Mucosa of gallbladder (tissue), 1 donor: Measurements from ENCODE around the gene GJD4. TPM values are rescaled to one million over a fixed set of nuclear protein-coding genes. Genes with fewer than 3 reads are reported as not detected.

Experiments
- DNase-seq: peaks from one replicate; pipeline ENCODE4 v3.0.0-alpha.2; 2020; ENCODE audit warnings: low spot score
- total RNA-seq: library from RNA; stranded (reverse); gene quantifications from one replicate; pipeline ENCODE4 v1.2.1, GENCODE V29; 2021
- donor health status: DM: no; HTN: no; CAD: no.

GJD4 gene
- total RNA-seq, 1 donor from 2014 or later = not detected

DNA sequence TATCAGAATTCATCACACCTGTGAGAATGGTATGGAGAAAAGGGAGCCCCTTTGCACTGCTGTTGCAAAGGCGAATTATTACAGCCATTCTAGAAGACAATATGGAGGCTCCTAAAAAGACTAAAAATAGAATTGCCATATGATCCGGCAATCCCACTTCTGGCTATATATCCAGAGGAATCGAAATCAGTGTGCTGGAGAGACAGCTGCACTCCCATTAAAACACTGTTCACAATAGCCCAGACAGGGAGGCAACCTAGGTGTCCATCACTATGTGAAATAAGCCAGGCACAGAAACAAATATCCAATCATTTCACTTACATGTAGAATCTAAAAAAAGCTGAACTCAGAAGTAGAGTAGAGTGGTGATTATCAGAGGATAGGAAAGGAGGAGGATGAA lies 26.0 kb upstream of the GJD4 start:
- no peak for DNase-seq

DNA sequence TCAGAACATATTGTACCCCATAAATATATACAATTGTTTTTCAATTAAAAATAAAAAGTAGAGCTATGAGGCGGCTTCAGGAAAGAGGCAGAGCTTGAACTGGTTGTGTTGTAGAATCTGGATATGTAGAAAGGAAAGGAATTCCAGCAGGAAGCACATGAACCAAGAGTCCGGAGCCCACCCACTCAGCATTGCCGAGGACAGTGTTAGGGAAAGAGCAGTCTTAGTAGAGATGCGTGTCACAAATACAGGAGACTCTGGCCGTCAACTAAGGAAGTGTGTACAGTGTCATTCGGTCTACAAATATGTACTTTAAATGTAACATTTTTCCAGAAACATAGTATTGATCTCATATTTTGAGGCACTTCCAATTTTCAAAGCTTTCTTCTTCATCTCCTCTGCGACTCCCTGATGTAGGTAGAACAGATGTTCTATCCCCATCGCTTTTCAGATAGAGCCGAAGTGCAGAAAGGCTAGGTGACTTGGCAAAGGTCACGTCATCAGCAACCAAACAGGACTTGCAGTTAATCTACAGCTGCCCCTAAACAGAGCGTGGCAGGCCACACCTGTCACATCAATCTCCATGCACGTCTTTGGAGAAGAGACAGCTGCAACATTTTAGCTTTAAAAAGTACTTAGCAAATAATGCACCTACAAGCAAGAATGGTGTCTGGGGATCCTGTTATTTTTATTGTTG lies 25.3 kb upstream of the GJD4 start:
- DNase-seq = no peak

DNA sequence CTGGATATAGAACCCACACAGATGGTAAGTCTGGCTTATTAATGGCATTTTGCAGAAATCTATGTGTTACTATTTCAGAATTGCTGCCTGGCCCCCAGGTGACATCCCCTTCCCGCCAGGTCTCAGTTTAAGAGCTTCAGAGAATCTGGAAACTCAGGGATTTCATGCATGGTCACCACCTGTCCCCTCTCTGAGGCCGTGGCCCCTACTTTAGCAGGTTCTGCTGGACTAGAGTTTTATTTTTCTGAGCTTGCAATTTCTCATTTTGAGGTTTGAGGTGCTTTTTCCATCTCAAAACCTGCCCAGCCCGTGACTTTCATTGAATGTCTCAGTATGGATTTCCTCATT lies 24.7 kb upstream of the GJD4 start:
- DNase-seq = no peak

DNA sequence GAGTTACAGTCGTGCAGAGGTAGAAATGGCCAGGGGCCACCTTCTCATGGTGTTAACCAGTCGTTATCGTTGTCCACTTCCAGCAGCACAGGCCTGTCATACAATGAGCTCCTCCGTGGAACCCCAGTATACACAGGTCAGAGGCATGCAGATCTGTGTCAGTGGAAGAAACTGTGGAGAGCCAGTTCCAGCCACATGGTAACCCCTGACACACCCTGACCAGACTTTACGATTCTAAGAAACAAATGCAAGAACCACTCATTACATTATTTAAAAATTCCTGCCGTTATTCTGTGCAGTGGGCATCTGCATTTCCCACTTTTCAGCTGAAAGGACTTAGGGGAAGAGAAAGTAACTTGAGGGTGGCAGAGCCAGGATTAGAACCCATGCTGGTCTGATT lies 23.5 kb upstream of the GJD4 start:
- DNase-seq = no peak

DNA sequence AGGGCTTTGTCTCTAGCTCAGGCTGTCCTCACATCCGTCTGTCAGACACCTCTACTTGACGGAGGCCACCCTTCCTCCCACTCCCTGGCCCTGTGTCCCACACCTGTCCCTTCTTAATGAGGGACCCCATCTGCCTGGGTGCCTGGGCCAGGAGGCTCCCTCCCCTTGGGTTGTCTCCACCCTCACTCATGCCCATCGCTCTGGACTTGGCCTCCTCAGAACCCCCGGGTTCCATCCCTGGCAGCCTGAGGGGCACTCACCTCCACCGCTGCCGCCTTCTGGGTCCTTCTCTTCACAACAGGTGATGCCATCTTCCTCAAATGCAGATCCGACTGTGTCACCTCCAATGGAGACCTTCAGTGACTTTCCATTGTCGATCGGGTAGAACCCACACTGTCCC lies 20.2 kb upstream of the GJD4 start:
- DNase-seq = no peak

DNA sequence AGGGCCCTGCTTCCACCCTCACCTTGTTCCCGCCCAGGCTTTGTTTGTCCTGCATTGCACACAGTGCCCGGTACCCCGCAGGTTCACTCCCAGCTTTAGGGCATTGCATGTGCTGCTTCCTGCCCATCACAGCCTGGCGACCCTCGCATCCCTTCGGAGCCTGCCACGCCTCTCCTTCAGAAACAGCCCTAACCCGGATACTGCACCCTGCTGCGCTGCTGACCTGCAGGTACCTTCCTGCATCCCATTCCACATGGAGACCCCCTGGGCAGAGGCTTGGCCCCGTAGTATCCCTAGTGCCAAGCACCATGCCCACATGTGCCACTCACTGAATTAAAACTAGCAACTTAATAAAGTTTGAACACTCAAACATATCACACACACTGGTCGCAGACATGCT lies 19.8 kb upstream of the GJD4 start:
- DNase-seq = no peak

DNA sequence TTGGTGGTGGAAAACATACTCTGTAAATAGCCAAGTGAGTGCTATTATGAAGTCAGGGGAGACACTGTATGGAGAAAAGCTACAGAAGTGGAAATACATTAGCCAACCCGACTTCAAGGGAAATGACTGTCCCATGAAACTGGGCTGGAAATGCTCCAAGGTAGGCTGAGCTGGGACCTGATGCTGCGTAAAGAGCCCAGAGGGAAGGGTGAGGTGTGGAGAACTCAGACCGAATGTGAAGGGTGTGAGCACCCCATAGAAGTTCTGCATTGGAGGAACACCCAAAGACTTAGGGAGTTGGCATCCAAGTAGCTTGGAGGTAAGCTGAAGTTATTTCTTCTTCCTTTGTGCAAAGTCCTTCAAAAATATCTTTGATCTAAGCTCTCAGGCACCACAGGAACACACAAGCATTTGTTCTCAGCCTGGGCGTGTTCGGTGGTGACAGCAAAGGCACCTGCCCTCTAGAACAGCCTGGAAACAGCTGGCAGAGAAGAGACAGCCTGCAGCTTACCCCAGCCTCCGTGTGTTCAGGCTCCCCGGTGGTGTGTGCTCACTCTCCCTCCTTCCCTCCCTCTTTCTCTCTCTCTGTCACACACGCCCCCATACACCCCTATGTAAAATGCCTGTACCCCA lies 19.1 kb upstream of the GJD4 start:
- DNase-seq = no peak

DNA sequence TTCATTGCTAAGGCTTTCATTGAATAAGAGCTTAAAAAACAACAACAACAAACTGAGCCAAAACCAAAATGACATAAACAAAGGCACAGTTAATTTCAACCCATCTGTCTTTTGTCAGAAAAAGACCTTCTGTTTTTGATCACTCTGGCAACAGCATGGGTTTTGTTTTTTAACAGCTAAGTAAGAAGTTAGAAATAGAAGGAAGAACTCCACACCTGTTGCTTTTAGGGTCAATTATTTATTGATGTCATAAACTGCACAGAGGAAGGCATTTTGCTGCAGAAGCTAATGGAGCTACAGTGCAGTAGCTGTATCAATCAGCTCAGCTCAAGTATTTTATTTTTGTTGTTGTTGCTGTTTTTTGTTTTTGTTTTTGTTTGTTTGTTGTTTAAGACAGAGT lies 16.3 kb upstream of the GJD4 start:
- DNase-seq = no peak

DNA sequence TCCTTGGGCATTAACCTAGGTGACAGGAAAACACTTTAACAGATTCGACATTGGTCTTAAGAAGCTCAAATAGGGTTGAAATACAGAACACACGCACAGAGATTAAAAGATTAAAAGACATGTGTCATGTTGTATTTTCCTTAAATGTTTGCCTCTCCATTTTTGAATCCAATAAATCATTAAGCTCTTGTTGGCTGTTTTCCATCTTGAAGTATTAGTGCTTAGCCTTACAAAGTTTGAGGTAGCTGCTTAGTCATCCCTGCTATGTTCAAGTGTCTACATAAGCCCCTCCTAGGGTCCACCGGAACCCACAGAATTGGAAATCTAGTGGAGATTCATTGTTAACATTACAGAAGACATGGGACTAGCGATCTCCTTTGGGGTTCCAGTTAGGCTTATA lies 12.7 kb upstream of the GJD4 start:
- no peak for DNase-seq

DNA sequence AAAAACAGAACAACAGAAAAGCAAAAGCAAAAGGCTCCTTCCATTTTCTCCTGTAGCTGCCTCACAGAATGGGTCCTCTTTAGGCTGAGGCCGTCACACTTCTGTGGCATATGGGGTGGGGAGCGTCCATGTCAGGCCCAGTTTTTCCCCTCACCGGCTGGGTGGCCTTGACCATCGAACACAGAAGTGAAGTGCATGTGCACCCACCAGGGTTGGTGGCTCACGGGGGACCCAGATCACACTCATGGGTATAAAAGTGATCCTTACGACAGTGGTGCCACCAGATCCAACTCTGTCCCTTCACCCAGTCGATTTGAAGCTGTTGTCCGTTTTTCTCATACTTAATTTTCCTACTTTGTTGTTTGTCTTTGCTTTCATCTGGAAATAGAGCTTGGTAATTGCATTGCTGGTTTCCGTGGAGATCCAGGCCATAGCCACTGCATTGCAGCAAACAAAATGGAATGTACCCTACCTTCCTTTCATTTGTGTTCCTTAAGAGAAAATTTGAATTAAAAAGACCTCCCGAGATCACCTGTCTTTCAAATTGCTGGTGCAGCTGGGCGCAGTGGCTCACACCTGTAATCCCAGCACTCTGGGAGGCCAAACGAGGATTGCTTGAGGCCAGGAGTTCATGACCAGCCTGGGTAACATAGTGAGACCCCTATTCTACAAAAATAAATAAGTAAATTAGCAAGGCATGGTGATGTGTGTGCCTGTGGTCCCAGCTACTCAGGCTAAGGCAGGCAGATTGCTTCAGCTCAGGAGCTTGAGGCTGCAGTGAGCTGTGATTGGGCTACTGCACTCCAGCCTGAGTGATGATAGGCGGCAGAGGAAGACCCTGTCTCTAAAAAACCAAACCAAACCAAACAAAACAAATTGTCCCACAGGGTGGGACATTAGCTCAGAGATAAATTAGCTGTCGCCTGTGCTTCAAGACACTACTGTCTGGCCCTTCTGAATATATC lies 10.7 kb upstream of the GJD4 start:
- no peak for DNase-seq

DNA sequence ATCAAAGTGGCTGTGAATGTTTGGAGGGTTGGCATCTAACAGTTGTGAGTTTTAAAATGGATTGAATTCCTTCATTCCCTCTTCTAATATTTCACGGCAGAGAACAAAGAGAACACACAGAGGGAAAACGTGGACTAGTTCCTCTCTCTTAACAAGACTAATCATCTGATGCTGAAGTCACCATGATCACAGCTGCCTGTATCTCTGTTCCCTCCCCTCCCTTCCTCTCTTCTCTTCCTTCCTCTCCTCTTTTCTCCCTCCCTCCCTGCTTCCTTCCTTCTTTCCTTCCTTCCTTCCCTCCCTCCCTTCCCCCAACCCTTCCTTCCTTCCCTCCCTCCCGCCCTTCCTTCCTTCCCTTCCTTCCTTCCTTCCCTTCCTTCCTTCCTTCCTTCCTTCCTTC lies 10.0 kb upstream of the GJD4 start:
- DNase-seq = no peak

DNA sequence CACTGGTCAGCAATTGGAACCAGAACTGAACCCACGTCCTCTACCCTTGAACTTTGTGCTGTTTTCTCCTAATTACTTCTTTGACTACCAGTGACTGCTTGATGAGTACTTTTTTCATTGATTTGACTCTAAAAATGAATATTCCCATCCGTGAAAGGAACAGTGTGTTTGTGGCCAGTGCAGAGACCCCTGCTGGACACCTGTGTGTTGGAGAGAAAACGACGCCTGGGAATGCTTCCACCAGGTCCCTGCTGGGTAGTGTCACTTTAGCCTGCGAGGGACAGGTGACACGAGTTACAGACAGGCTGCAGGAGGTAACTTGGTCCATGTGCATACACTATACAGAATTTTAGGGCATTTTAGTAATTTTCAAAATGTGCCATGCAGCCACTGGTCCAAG lies 6.8 kb upstream of the GJD4 start:
- no peak for DNase-seq

DNA sequence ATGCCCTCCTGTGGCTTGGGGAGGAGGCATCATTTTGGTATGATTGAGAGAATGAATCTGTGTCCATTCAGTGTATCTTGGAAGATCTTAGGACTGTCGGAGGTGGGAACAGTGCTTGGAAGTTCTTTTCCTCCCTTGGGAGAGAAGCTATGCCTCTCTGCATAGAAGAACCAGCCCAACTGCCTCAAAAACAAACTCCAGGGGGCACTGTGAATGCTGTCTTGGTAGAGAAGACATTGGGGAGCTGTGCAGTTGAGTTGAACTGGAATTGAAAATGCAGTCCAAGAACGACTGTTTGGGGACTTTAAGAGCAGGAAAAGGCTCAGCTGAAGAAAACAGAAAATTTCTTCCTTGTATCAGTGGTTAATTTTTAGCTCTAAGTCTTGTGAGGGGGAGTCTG lies 4.9 kb upstream of the GJD4 start:
- no peak for DNase-seq

DNA sequence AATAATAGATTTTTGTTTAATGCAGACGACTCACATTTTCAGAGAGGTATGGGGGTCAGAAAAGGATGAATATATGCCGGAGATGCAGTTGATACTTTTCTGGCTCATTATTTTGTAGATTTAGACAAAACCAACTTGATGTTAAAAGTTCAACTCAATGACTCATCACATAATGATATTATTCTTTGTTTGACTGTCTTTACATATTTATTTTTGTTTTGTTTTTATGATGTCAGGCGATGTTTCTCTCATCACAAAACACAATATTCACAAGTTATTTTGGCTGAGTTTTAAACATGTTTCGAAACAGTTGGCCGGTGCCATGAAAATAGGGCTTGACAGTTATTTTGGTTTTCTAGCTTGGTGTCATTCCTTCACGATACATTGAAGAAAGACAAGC lies 1.3 kb downstream of the GJD4 start:
- DNase-seq = no peak

DNA sequence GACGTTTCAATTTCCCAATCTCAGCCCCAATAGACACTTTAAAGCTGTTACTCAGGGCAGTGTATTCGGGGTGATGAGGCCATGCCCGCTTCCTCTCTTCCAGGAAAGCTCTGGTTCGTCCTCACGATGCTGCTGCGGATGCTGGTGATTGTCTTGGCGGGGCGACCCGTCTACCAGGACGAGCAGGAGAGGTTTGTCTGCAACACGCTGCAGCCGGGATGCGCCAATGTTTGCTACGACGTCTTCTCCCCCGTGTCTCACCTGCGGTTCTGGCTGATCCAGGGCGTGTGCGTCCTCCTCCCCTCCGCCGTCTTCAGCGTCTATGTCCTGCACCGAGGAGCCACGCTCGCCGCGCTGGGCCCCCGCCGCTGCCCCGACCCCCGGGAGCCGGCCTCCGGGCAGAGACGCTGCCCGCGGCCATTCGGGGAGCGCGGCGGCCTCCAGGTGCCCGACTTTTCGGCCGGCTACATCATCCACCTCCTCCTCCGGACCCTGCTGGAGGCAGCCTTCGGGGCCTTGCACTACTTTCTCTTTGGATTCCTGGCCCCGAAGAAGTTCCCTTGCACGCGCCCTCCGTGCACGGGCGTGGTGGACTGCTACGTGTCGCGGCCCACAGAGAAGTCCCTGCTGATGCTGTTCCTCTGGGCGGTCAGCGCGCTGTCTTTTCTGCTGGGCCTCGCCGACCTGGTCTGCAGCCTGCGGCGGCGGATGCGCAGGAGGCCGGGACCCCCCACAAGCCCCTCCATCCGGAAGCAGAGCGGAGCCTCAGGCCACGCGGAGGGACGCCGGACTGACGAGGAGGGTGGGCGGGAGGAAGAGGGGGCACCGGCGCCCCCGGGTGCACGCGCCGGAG lies 2.6 kb downstream of the GJD4 start:
- no peak for DNase-seq

DNA sequence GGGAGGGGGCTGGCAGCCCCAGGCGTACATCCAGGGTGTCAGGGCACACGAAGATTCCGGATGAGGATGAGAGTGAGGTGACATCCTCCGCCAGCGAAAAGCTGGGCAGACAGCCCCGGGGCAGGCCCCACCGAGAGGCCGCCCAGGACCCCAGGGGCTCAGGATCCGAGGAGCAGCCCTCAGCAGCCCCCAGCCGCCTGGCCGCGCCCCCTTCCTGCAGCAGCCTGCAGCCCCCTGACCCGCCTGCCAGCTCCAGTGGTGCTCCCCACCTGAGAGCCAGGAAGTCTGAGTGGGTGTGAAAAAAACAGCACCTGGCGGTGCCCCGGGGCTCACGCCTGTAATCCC lies 3.2 kb downstream of the GJD4 start:
- no peak for DNase-seq

DNA sequence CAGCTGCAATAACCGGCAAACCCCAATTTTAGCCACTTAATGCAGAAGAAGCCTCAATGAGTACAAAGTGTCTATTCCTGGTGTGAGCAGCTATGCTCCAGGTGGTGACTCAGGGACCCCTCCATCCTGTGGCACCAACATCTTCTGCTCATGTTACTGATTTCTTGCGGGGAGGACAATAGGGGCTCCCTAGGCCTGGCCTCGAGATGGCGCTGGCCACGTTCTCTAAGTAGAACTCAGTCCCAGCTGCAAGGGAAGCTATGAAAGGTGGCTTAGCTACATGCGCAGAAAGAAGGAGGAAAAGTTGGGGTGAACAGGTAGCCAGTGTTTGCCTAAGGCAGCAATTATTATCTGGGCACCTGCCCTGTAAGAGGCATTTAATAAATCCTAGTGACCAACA lies 6.6 kb downstream of the GJD4 start:
- no peak for DNase-seq

DNA sequence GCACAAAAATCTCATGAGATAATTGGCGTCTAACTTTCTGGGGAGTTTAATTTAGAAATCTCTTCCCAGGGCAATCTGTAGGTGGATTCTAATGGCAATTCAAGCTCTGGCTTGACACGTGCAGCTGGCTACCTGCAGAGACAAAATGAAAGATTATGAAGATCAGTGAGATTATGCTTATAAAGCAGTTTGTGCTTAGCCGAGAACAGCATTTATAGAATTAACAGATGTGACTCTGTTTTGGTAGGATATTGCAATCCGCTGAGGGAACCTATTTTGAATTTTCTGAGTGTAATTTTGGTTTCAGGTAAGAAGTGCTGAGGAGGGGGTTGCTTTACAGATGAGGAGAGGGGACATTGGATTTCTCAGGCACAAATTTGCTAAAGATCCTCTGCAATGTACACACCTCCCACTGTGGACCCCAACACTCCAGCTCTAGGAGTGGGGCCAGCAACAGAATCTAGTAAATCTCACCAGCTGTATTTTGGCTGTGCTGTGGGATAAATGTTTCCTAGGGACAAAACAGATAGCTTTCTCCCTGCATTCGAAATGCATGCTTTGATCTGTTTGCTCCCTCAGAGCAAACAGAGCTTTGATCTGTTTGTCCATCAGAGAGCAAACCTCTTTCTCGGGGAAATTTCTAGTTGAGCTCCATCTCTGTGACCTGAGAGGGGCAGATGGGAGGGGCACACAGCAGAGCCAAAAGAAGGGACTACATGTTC lies 7.4 kb downstream of the GJD4 start:
- no peak for DNase-seq

DNA sequence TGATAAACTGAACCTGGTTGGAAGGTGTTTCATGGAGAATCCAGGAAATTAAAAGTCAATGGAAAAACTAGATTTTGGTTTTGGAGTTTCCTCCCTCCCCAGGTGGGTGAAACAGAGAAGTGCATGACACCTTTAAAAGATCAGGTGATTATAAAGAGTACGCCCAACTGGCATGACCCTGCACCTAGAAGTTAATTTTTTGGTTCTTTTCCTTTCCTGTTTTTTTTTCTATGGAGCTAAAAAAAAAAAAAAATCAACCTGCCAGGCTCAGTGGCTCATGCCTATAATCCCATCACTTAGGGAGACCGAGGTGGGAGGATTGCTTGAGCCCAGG lies 7.9 kb downstream of the GJD4 start:
- DNase-seq = no peak

DNA sequence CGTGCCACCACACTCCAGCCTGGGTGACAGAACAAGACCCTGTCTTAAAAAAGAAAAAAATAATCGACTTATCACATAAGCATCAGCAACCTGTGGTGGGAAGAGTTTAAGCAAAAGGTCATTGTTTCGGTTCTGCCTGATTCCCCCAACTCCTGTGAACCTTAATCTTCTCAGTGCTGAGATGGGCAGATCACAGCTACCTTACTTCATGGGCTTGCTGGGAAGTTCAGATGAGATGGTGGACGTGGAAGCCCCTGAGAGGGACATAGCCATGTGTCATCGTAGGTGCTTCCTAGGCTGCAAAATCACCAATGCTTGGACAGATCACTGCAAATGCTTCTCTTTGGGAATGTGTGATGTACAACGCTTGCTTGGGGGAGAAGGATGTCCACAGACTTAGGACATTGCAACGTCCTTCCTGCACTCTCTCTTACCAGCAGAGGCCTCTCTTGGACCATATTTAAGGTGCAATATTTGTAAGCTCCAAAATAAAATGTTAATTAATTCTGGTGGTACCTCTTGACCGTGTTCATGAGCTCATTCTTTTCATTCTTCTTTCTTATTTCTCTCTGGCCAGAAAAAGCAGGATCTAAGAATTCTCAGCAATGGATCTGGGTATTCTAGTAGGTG lies 8.6 kb downstream of the GJD4 start:
- no peak for DNase-seq

DNA sequence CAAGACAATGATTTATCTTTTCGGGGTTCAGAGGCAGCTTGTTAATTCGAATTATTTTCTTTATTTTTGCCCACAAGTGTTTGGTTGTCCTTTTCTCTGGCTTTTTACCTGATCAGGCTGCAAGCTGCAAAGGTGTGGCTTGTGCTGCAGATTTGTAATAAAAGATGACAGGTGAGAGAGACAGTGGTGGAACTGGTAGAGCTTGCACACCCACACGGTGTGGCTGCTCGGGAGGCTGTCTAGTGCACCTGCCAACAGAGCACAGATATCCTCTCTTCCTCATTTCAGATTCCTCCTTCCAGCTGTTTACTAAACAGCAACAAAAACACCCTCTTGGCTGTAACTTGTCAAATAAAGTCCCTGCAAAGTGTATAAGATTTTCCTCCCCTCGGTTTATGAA lies 9.2 kb downstream of the GJD4 start:
- no peak for DNase-seq
